HG03139 (cell line): ENCODE measurements around the gene IGDCC3.

Experiments
- ATAC-seq: cut with Tn5 transposase; IDR thresholded peaks from one replicate; pipeline ENCODE4 v1.9.1; 2021; ENCODE audit not compliant: unreplicated experiment

IGDCC3 gene

DNA sequence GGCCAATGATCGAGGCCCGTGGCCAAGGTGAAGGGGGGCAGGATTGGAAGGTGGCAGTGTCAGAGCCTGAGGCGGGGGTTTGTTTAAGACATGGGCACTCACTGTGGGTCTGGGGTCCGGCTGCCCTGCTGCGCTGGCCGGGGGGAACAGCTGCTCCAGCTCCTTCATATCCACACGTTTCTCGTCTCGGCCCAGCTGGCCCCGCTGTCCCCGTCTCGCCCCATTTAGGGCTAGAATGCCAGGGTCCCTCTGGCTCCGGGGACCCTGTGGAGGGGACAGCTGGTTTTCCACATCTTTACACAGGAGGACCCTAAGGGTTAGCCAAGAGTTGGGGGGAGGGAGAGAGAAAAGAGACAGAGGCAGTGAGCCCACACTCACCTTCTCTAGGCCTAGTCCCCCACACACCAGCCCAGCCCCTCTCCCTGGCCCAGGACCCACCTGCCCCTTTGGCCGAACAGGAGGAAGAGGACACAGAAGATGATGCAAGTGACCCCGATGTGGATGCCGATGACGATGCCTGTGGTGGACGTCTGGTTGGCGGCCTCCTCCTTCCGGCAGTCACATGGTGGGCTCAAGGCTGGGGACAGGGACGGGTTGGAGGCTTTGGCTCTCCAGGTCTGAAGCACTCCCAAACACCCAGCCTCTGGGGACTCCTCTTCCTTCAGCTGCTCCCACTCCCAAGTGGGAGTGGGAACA, 48.4 kb downstream of the IGDCC3 start:
- no peak for ATAC-seq

DNA sequence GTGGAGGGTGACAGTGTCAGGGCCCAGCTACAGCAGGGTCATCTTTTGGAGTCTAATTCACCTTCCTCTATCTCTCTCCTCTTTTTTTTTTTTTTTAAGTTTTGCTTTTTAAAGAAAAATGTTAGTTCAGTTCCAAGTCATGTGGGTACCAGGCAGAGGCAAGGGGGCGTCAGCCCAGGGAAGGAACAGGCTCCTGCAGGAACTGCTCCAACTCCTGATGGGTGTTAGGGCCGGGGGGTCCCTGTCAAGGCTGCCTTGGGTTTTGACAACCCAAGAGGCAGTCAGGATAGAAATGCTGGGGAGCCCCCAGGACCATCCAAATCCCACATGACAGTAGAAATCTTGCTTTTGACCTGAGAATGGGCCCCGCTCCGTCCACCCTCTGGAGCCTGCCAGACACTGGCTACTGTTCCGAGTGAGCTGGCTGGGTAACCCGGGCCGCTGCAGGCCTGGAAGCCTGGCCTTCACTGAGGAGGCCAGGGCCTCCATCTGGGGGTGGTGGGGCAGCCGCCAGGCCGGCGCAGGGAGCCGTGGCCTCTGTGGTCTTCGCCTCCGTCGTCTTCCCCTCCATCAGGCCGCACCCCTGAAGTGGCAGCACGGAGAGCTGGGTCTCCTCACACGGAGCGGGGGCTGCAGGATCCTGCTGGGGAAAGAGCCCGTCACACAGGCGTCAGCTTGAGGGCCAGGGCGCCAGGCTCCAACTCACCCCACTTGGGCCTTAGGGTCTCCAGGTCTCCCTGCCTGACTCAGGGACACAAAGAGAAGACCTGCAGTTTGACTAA, 49.1 kb downstream of the IGDCC3 start:
- ATAC-seq, result no peak

DNA sequence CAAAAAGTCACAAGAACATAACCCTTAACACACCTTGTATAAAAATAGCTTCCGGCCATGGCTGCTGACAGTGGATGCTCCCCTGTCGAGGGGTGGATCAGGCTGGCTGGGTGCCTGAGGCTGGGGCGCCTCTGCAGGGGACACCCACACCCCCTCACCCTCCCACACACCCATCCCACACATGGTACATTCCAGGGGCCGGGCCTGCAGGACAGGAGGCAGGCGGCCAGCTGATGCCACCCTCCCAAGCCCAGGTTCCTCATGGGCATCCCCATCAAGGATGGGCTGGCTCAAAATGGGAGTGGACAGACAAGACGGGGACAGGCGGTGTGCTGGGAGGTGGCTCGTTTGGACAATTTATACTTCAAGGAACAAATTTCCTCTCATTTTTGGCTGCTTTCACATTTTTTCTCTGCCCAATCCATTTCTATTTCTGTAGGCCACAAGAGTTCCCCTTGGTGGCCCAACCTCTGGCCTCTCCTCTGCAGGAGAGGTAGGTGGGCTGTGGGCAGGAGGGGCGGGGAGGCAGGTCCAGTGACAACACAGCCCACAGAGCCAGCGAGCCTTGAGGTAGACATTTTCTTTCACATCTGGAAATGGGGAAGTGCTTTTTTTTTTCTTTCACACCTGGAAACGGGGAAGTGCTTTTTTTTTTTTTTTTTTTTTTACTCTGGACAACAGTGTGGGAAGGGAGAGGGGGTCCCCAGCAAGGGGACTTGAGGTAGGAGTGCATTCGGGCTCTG, 50.0 kb downstream of the IGDCC3 start:
- no peak for ATAC-seq

DNA sequence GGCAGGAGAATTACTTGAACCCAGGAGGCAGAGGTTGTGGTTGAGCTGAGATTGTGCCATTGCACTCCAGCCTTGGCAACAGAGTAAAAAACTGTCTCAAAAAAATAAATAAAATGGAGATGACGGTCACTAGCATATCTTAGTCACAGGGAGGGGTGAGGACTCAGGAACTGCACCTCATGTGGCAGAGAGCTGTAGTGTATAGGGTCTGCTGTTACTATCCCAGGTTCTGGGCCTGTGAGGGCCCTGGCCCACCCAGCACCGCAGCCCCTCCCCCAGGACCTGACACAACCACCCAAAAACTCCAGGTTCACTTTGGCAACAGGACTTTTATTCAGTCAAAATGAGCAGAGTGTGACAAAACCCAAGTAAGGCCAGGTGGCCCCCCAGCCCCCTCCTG, 51.0 kb downstream of the IGDCC3 start:
- ATAC-seq, result no peak

DNA sequence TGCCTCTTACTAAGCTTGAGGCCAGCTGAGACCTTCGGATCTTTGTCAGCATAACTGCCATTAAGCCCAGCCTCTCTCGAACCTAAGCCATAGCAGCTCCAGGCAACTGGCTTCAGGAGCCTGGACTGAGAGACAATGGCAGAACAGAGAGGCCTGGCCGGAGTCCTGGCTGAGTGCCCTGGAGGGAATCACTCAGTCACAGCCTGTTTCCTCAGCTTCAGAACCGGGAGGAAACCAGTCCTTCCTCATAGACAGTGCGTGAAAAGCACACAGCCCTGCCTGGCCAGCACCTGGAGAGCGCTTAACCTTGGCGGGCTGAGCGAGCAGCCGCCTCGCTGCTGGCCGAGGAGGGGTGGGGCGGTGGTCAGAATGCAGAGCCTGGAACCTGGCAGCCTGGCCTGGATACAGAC, 51.7 kb downstream of the IGDCC3 start:
- ATAC-seq, result no peak

DNA sequence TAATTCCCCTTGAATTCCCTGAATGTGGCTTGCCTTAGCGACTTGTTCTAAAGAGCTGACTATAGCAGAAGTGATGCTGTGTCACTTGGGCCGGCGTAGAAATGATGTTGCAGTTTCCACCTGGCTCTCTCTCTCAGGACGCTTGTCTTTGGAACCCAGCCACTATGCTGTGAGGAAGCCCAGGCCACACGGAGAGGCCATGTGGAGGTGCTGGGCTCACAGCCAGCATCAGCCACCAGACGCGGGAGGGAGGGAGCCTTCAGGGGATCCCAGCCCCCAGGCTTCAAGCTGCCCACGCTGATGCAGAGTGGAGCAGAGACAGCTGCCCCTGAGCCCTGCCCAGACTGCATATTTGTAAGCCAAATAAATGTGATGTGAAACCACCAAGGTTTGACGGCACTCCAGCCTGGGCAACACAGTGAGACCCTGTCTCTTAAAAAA, 54.7 kb downstream of the IGDCC3 start:
- no peak for ATAC-seq

DNA sequence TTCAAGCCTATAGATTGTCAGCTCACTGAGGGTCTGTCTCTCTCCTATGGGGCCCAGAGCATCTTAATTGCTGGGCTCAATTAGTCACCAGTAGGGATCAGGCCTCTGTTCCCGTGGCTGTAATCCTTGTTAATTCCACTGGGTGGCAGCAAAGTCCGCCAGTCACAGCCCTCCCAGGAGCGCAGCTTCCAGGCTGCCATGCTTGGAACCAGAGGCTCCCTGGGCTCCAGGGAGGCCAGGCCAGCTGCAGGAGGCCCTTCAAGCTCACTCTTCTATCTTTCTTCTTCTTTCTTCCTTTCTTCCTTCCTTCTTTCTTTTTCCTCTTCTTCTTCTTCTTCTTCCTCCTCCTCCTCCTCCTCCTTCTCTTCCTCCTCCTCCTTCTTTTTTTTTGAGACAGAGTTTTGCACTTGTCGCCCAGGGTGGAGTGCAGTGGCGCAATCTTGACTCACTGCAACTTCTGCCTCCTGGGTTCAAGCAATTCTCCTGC, 58.9 kb downstream of the IGDCC3 start:
- no peak for ATAC-seq

DNA sequence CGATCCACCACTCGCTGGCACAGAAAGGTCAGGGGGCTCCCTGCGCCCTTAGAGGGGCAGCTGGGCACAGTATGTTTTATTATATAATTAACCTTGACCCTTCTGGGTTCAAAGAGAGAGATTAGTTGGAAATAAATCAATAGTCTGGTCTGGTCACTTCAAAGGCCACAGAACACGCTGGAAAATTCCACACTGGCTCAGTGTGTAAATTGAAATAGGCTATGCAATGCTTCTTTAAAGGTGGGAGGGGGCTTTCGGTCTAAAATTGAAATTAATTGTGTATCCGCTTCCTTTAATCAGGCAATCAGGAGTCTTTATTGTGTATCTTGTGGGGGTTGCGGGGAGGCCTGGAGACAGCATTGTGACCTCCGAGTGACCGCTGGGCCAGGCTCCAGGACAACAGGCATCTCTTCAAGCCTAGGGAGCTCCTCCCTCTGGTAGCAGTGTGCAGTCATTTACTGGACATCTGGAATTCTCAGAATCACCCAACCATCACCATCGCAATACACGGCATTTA, 65.3 kb downstream of the IGDCC3 start:
- ATAC-seq, result no peak

DNA sequence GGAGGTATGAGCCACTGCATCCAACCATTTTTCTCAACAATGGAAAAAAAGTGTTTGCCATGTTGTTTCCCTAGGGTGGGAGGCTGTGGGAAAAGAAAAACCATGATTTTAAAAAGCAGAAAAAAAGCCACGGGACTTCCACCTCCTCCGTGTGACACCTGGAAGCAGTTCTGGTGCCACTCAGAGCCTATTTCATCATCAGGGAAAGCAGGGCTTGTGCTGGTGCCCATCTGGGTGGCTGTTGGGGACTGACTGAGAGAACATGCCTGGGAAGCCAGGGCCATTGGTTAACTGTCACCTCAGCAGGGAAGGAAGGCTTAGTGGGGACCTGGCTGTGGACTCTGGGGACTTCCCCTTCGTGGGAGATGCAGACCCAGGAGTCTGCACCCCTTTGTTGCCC, 66.0 kb downstream of the IGDCC3 start:
- ATAC-seq, result no peak

DNA sequence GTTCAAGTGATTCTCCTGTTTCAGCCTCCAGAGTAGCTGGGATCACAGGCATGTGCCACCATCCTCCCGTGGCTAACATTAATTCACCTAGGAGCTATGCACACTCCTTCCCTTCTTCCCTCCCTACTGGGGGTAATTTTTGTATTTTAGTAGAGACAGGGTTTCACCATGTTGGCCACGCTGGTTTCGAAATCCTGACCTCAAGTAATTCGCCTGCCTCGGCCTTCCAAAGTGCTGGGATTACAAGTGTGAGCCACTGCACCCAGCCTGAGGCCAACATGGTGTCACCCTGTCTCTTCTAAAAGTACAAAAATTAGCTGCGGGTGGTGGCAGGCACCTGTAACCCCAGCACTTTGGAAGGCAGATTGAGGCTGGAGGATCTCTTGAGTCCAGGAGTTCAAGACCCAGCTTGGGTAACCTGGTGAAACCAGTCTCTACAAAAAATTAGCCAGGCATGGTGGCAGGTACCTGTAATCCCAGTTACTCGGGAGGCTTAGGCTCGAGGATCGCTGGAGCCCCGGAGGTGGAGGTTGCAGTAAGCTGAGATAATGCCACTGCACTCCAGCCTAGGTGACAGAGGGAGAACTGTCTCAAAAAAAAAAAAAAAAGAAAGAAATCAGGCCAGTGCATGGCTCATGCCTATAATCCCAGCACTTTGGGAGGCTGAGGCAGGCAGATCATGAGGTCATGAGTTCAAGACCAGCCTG, 67.2 kb downstream of the IGDCC3 start:
- no peak for ATAC-seq

DNA sequence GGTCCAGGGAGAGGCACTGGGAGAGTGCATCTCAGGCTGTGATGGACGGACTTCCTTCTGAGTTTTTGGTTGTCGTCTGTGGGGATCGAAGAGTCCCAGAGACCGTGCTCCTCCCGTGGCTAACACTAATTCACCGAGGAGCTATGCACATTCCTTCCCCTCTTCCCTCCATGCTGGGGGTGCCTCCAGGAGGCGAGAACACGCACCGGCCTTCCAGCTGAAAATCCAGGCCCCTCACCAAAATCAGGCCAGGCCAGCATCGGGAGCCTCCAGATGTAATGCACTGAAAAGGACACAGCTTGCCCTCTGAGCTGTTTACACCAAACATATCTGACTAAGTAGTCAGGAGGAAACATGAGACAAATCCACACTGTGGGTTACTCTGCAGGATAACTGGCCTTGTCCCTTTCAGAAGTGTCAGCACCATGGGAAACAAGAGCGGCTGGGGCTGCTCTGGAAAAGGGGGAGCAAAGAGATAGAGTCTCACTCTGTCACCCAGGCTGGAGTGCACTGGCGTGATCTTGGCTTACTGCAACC, 67.9 kb downstream of the IGDCC3 start:
- ATAC-seq, result no peak

DNA sequence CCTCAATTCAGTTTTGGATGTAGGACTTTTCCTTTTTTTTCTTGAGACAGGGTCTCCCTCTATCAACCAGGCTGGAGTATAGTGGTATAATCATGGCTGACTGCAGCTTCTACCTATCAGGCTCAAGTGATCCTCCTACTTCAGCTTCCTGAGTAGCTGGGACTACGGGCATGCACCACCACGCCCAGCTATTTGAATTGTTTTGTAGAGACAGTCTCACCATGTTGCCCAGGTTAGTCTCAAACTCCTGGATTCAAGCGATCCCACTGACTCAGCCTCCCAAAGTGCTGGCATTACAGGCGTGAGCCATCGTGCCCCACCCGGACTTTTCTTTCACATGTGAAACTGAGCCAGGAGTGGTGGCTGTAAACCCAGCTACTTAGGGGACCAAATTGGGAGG, 69.8 kb downstream of the IGDCC3 start:
- ATAC-seq, result no peak

DNA sequence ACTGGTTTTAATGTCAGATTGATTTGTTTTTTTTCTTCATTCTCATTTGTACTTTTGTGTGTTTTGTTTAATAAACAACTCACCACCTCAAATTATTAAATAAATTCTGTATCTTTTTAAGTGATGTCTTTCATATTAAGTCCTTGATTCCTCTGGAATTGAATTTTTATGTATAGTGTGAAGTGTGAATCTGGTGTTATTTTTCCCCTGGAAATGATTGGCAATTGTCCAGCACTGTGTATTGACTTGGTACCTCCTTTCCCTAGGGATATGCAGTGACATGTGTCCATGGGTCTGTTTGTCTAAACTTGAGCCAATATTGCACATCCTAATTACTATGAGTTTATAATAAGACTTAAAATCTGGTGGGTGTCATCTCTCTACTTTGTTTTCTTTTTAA, 71.3 kb downstream of the IGDCC3 start:
- no peak for ATAC-seq

DNA sequence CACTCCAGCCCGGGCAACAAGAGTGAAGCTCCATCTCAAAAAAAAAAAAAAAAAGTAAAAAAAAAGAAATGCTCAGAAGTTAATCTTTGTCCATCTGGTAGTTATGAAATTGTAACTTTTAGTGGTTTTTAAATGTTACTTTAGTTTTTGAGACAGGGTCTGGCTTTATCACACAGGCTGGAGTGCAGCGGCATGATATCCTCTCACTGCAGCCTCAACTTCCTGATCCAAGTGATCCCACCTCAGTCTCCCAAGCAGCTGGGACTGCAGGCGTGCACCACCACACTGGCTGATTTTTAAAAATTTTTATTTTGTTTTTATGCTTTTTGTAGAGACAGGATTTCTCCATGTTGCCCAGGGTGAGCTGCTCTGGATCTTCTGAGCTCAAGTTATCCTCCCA, 72.0 kb downstream of the IGDCC3 start:
- no peak for ATAC-seq

DNA sequence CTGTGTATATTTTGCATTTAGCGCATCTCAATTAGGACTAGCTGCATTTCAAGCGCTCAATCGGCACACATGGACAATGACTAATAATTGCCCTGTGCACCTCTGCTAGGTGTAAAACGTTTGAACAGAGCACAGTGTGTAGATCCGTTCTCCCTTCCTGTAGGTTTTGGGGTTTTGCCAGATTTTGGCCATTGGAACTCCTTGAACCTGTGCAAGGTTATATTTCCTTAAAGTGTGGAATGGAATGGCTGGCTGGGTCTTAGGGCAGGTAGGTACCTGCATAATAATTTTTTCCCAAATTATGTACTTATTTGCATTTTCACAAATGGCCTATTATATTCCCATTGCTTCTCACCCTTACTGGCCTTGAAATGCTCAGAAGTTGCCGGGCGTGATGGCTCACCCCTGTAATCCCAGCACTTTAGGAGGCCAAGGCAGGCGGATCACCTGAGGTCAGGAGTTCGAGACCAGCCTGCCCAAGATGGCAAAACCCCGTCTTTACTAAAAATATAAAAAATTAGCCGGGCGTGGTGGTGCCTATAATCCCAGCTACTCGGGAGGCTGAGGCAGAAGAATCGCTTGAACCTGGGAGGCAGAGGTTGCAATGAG, 72.5 kb downstream of the IGDCC3 start:
- peak; percentile 37 for ATAC-seq

DNA sequence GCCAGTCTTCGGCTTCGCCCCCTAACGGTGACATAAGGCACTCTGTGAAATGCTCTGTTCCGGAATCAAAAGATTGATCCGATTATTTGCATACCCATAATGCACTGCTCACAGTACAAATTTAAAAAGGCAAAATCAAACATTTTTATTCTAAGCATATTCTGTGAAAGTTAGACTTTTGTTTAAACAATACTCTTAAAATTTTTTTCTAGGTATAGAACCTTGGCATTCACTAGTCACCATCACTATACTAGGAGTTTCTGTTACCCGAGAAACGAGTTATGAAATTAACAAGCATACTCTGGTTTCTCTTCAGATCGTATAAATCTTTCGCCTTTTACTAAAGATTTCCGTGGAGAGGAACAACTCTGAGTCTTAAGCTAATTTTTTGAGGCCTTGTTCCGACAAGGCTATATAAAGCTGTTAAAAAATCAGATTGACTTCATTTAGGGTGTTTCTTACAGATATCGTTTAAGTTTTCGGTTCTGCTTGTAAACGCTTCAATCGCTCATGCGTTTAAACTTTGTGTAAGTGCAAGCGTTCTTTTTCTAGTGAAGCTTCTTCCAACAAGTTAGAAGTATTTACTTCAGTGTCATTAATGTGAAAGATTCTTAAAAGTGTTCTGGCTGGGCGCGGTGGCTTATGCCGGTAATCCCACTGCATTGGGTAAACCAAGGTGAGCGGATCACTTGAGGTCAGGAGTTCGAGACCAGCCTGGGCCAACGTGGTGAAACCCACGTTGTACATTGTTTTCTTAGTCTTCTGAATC, 73.2 kb downstream of the IGDCC3 start, which contains the start of gene RNU5B-1:
RNU5B-1 (plus strand) TSS at position 297 of the 769 bp plus-strand sequence.
- peak; percentile 48 for ATAC-seq

DNA sequence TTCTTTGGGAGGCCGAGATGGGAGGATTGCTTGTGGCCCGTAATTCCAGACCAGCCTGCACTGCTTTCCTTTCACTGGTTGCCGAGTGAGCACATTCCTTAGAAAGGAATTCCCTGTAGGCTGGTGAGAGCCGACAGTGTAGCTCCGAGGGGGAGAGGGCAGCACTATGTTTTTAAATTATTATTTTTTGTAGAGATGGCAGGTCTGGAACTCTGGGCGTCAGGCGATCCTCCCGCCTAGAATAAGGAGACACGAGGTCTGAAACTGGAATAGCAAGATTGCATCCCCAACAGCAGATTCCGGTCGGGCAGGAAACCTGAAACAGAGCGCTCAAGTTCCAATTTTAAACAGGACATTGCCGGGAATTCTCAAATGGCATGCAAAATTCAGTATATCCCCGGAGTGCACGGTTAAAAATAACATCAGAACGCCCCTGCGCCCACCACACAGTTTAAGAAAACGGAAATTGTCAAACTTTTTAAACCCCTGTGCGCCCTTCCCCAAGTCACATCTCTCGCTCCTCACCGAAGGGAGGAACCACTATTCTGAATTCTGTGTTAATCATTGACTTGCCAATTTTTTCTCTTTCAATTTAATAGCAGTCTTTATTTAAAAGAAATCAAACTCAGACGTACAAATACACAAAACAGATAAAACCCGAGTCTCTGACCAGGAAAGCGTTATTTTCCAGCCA, 74.0 kb downstream of the IGDCC3 start:
- ATAC-seq, result no peak

DNA sequence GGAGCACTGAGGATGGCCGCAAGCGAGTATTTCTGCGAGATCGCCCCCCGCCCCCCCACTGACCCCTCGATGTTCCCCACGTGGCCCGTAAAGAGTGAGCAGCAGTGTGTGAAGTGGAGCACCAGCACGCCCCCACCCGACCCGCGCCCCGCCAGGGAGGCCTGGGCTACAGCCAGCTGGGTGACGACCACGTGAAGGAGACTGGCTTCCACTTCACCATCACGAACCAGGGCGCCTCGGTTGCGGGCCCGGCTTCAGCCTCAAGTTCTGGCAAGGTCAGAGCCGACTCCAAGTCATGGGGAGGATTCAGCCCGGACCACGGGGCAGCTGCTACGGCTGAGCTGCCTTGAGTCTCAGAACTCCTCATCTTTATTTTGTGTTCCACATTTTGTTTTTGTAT, 75.7 kb downstream of the IGDCC3 start:
- ATAC-seq, result no peak
